GM12892 (cell line): ENCODE results near the gene CLASP1.

ENCODE experiments used
- POLR2A ChIP-seq: IDR thresholded peaks from 2 replicates; pipeline ENCODE4 v1.6.1; 2011; ENCODE audit warnings: low read depth, low read length, control low read depth
- POLR2AphosphoS5 ChIP-seq: IDR thresholded peaks from 2 replicates; pipeline ENCODE4 v1.6.1; 2011; ENCODE audit warnings: low read depth, low read length, control low read depth
- TAF1 ChIP-seq: IDR thresholded peaks from 2 replicates; pipeline ENCODE4 v1.6.1; 2011; ENCODE audit warnings: low read depth, mild to moderate bottlenecking, control low read depth, low read length, borderline replicate concordance

DNA sequence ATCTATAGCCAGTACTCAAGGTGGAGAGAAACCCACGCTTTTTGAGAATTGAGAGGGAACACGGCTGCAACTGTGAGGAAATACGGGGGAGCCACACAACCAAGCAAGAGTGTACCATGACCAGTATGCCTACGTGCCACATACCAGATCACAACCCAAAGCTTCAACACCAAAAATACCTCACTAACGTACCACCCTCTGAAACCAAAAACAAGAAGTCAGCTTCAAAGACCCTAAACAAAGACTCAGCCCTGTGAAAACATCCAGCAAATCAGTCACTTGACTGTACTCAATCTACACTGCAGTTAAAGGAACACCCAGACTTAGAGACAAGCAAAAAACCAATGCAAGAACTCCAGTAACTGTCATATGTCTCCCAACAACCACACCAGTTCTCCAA is 101.6 kb downstream of the CLASP1 start:
- TF ChIP-seq POLR2A: no peak
- no peak for TF ChIP-seq POLR2AphosphoS5
- TF ChIP-seq TAF1: no peak
